Neural cell (in vitro differentiated cells): Measurements from ENCODE around the gene LURAP1L. TPM values are rescaled to one million over a fixed set of nuclear protein-coding genes. Genes with fewer than 3 reads are reported as not detected.

Experiments used
- H2AFZ ChIP-seq: fragments of 200-600, 300-800 bp; sonication (generic), shearing (Covaris generic); 2 replicates; pipeline ENCODE4 v1.6.0; 2014; ENCODE audit warnings: low read depth, mild to moderate bottlenecking, antibody characterized with exemption, low read length, moderate library complexity
- H3F3A ChIP-seq: fragments of 200-600 bp; shearing (Covaris generic); 2 replicates; pipeline ENCODE4 v1.6.1; 2016; ENCODE audit warnings: mild to moderate bottlenecking, moderate library complexity, mixed read lengths, antibody characterized with exemption, low read length; ENCODE audit not compliant: insufficient read depth, poor library complexity, severe bottlenecking
- H3K27ac ChIP-seq: fragments of 200-600, 300-800 bp; sonication (generic), shearing (Covaris generic); 2 replicates; pipeline ENCODE4 v1.5.1; 2014; ENCODE audit warnings: mild to moderate bottlenecking, low read length, moderate library complexity
- H3K27me3 ChIP-seq: fragments of 300-800, 200-600 bp; sonication (generic), shearing (Covaris generic); 2 replicates; pipeline ENCODE4 v1.6.0; 2014; ENCODE audit warnings: mild to moderate bottlenecking, low read depth, low read length, moderate library complexity; ENCODE audit not compliant: insufficient read depth
- H3K36me3 ChIP-seq: fragments of 300-800, 200-600 bp; sonication (generic), shearing (Covaris generic); 2 replicates; pipeline ENCODE4 v1.5.1; 2014; ENCODE audit warnings: mild to moderate bottlenecking, antibody characterized with exemption, low read length, moderate library complexity; ENCODE audit not compliant: insufficient read depth
- H3K4me2 ChIP-seq: fragments of 300-800, 200-600 bp; sonication (generic), shearing (Covaris generic); 2 replicates; pipeline ENCODE4 v1.6.0; 2014; ENCODE audit warnings: mild to moderate bottlenecking, low read length
- H3K4me3 ChIP-seq: fragments of 300-800, 200-600 bp; sonication (generic), shearing (Covaris generic); 2 replicates; pipeline ENCODE4 v1.5.1; 2014; ENCODE audit warnings: mild to moderate bottlenecking, low read length, moderate library complexity
- H3K79me2 ChIP-seq: fragments of 200-600 bp; shearing (Covaris generic); replicated peaks from 2 replicates; pipeline ENCODE4 v1.6.0; 2014; ENCODE audit warnings: mild to moderate bottlenecking, low read length, moderate library complexity; ENCODE audit not compliant: insufficient read depth
- H3K9ac ChIP-seq: fragments of 300-800, 200-600 bp; sonication (generic), shearing (Covaris generic); 2 replicates; pipeline ENCODE4 v1.6.1; 2016; ENCODE audit warnings: mild to moderate bottlenecking, low read length, mixed read lengths
- H3K9me2 ChIP-seq: fragments of 200-600 bp; shearing (Covaris generic); 2 replicates; pipeline ENCODE4 v1.6.1; 2016; ENCODE audit warnings: mild to moderate bottlenecking, low read length, mixed read lengths; ENCODE audit not compliant: insufficient read depth
- H3K9me3 ChIP-seq: fragments of 200-600, 300-800 bp; sonication (generic), shearing (Covaris generic); 2 replicates; pipeline ENCODE4 v1.6.1; 2016; ENCODE audit warnings: mild to moderate bottlenecking, mixed run types, low read length, moderate library complexity, mixed read lengths
- H4K20me1 ChIP-seq: fragments of 200-600 bp; shearing (Covaris generic); 2 replicates; pipeline ENCODE4 v1.6.1; 2016; ENCODE audit warnings: mild to moderate bottlenecking, mixed run types; ENCODE audit not compliant: insufficient read depth
- CTCF ChIP-seq: fragments of 450-650 bp; IDR thresholded peaks from 2 replicates; pipeline ENCODE4 v1.5.1; 2014; ENCODE audit warnings: antibody characterized with exemption, mild to moderate bottlenecking, moderate library complexity; ENCODE audit not compliant: poor library complexity, severe bottlenecking
- EP300 ChIP-seq: fragments of 450-650 bp; conservative IDR thresholded peaks from 2 replicates; pipeline ENCODE4 v1.6.1; 2014; ENCODE audit warnings: antibody characterized with exemption, mild to moderate bottlenecking, moderate library complexity; ENCODE audit not compliant: poor library complexity, severe bottlenecking
- EZH2 ChIP-seq: fragments of 200-600, 300-800 bp; shearing (Covaris generic), sonication (generic); IDR thresholded peaks from 2 replicates; pipeline ENCODE4 v1.6.1; 2014; ENCODE audit warnings: antibody characterized with exemption, low read length, borderline replicate concordance, mild to moderate bottlenecking; ENCODE audit not compliant: insufficient read depth, poor library complexity, severe bottlenecking
- MXI1 ChIP-seq: fragments of 450-650 bp; conservative IDR thresholded peaks from 2 replicates; pipeline ENCODE4 v1.6.1; 2014; ENCODE audit warnings: antibody characterized with exemption, mild to moderate bottlenecking; ENCODE audit not compliant: poor library complexity, severe bottlenecking
- POLR2AphosphoS5 ChIP-seq: IDR thresholded peaks from 2 replicates; pipeline ENCODE4 v1.6.1; 2012
- RAD21 ChIP-seq: fragments of 450-650 bp; conservative IDR thresholded peaks from 2 replicates; pipeline ENCODE4 v1.6.1; 2014; ENCODE audit warnings: antibody characterized with exemption, mild to moderate bottlenecking, moderate library complexity
- SMC3 ChIP-seq: fragments of 450-650 bp; conservative IDR thresholded peaks from 2 replicates; pipeline ENCODE4 v1.6.1; 2014; ENCODE audit warnings: antibody characterized with exemption, mild to moderate bottlenecking, moderate library complexity; ENCODE audit not compliant: poor library complexity
- TAF1 ChIP-seq: IDR thresholded peaks from 2 replicates; pipeline ENCODE4 v1.6.1; 2012; ENCODE audit warnings: low read depth
- polyA plus RNA-seq: library from polyadenylated mRNA; depleted of rRNA; stranded (reverse); fragments of >200 nt; gene quantifications from 2 replicates; pipeline ENCODE4 v1.2.3, GENCODE V29; 2014
- TF ChIP-seq, protein P1 (sequence below): IDR thresholded peaks from 2 replicates; pipeline ENCODE4 v1.6.1; 2012; ENCODE audit warnings: borderline replicate concordance

The LURAP1L gene
- polyA plus RNA-seq, 1 donor from 2014 or later = 0.59 TPM

GRCh38 chr9:12785941-12786340 lies 11.1 kb downstream of the LURAP1L start:
- Histone ChIP-seq H3K9ac (no peak overlapping the region), H3F3A (no peaks in the 10 kb centered on the region), H3K9me2 (no peaks in the 10 kb centered on the region), H3K27ac (no peak overlapping the region), H2AFZ (no peak overlapping the region), H3K4me3 (no peak overlapping the region), H3K4me2 (no peak overlapping the region), H3K27me3 (no peaks in the 10 kb centered on the region), H3K79me2 (no peaks in the 10 kb centered on the region), H3K36me3 (no peaks in the 10 kb centered on the region), H4K20me1 (no peaks in the 10 kb centered on the region), H3K9me3 (peaks cover 3% of the 10 kb centered on the region)
- no peak for TF ChIP-seq MXI1
- no peak for TF ChIP-seq EZH2
- no peak for TF ChIP-seq EP300
- no peak for TF ChIP-seq CTCF
- TF ChIP-seq RAD21 = no peak

DNA sequence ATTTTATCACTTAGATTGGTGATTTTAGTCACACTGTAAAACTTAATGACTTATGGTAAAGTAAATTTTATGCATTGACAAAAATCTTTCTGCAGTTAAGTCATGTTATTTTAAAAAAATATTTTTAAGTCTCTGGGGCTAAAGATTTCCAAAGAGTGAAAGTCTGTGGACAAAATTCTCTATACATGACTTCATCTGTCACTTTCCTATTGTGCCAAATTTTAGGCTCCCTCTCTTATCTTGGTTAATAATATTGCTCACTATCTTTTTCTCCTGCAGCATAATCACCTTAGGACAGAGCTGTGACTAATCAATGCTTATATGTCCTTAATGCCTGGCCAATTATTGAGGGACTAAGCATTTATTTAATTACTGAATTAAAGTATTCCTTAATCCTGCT lies 15.2 kb downstream of the LURAP1L start:
- H3K4me3 ChIP-seq = no peak overlapping the region

More for the DNA sequence above, 15.2 kb downstream of the LURAP1L start:
- Histone ChIP-seq H3K79me2 (no peaks in the 10 kb centered on the region), H3F3A (no peaks in the 10 kb centered on the region), H3K36me3 (no peaks in the 10 kb centered on the region), H4K20me1 (no peaks in the 10 kb centered on the region), H3K27me3 (no peaks in the 10 kb centered on the region), H3K9ac (no peak overlapping the region), H2AFZ (no peak overlapping the region), H3K4me2 (no peak overlapping the region), H3K9me2 (no peaks in the 10 kb centered on the region), H3K27ac (no peak overlapping the region), H3K9me3 (no peaks in the 10 kb centered on the region)
- TF ChIP-seq SMC3 = no peak
- no peak for TF ChIP-seq EP300
- no peak for TF ChIP-seq RAD21
- no peak for TF ChIP-seq MXI1
- TF ChIP-seq, protein P1, sequence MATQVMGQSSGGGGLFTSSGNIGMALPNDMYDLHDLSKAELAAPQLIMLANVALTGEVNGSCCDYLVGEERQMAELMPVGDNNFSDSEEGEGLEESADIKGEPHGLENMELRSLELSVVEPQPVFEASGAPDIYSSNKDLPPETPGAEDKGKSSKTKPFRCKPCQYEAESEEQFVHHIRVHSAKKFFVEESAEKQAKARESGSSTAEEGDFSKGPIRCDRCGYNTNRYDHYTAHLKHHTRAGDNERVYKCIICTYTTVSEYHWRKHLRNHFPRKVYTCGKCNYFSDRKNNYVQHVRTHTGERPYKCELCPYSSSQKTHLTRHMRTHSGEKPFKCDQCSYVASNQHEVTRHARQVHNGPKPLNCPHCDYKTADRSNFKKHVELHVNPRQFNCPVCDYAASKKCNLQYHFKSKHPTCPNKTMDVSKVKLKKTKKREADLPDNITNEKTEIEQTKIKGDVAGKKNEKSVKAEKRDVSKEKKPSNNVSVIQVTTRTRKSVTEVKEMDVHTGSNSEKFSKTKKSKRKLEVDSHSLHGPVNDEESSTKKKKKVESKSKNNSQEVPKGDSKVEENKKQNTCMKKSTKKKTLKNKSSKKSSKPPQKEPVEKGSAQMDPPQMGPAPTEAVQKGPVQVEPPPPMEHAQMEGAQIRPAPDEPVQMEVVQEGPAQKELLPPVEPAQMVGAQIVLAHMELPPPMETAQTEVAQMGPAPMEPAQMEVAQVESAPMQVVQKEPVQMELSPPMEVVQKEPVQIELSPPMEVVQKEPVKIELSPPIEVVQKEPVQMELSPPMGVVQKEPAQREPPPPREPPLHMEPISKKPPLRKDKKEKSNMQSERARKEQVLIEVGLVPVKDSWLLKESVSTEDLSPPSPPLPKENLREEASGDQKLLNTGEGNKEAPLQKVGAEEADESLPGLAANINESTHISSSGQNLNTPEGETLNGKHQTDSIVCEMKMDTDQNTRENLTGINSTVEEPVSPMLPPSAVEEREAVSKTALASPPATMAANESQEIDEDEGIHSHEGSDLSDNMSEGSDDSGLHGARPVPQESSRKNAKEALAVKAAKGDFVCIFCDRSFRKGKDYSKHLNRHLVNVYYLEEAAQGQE = no peak
- no peak for TF ChIP-seq POLR2AphosphoS5
- no peak for TF ChIP-seq EZH2
- TF ChIP-seq TAF1 = no peak
- no peak for TF ChIP-seq CTCF
